HEK293 (cell line): ENCODE results near the gene TNIK.

Experiments used
- CTCF ChIA-PET: fragments of 350-600 bp; formaldehyde crosslinking; extraction: SDS; loops from one replicate; lab custom pipeline; 2021; ENCODE audit warnings: antibody characterized with exemption; lab: Yijun Ruan, JAX
- POLR2A ChIA-PET: fragments of 300-600 bp; formaldehyde crosslinking; extraction: SDS; loops from one replicate; lab custom pipeline; 2020; ENCODE audit warnings: antibody characterized with exemption, inconsistent platforms; lab: Yijun Ruan, JAX
- H3K27ac ChIP-seq: fragments of 200-500 bp; sonication (Bioruptor generic); 2 replicates; pipeline ENCODE4 v1.5.1; 2014; ENCODE audit warnings: low read depth, low read length, control low read depth, inconsistent platforms; ENCODE audit errors: extremely low read depth
- H3K36me3 ChIP-seq, 2 experiments: fragments of 200-500 bp in 1 of 2; sonication (Bioruptor generic) in 1 of 2; 1 replicate in 1 of 2; 2 replicates in 1 of 2; pipeline ENCODE4 v1.5.1; 2014 to 2017; ENCODE audit warnings: inconsistent platforms in 2 of 2, low read length in 2 of 2; ENCODE audit not compliant: control insufficient read depth in 2 of 2, insufficient read depth in 1 of 2
- H3K4me1 ChIP-seq: fragments of 200-500 bp; sonication (Bioruptor generic); 2 replicates; pipeline ENCODE4 v1.5.1; 2014; ENCODE audit warnings: mild to moderate bottlenecking, low read length, inconsistent platforms; ENCODE audit not compliant: control insufficient read depth, insufficient read depth
- H3K4me3 ChIP-seq: 2 replicates; pipeline ENCODE4 v1.5.1; 2011; ENCODE audit warnings: low read depth, mild to moderate bottlenecking, control low read depth, low read length, moderate library complexity
- H3K9me3 ChIP-seq: fragments of 200-500 bp; sonication (Bioruptor generic); 2 replicates; pipeline ENCODE4 v1.5.1; 2014; ENCODE audit warnings: low read depth, low read length, inconsistent platforms; ENCODE audit not compliant: control insufficient read depth, insufficient read depth
- FEZF1 ChIP-seq: fragments of 450-650 bp; formaldehyde crosslinking; IDR thresholded peaks from 2 replicates; pipeline ENCODE4 v1.5.1; 2016; ENCODE audit warnings: missing biosample characterization, missing genetic modification characterization
- KLF10 ChIP-seq: fragments of 450-650 bp; IDR thresholded peaks from 2 replicates; pipeline ENCODE4 v1.5.1; 2018; ENCODE audit warnings: missing biosample characterization, mild to moderate bottlenecking, missing genetic modification characterization
- SP7 ChIP-seq: fragments of 450-650 bp; formaldehyde crosslinking; IDR thresholded peaks from 2 replicates; pipeline ENCODE4 v1.5.1; 2016; ENCODE audit warnings: missing biosample characterization, missing genetic modification characterization
- ZBTB1 ChIP-seq: fragments of 450-650 bp; formaldehyde crosslinking; IDR thresholded peaks from 2 replicates; pipeline ENCODE4 v1.5.1; 2016; ENCODE audit warnings: missing biosample characterization, missing genetic modification characterization
- ZBTB17 ChIP-seq: fragments of 450-650 bp; formaldehyde crosslinking; IDR thresholded peaks from 2 replicates; pipeline ENCODE4 v1.5.1; 2016; ENCODE audit warnings: missing biosample characterization, missing genetic modification characterization
- ZNF221 ChIP-seq: fragments of 450-650 bp; formaldehyde crosslinking; IDR thresholded peaks from 2 replicates; pipeline ENCODE4 v1.5.1; 2017; ENCODE audit warnings: missing biosample characterization, missing genetic modification characterization, borderline replicate concordance
- ZNF24 ChIP-seq: fragments of 450-650 bp; formaldehyde crosslinking; IDR thresholded peaks from 2 replicates; pipeline ENCODE4 v1.5.1; 2016; ENCODE audit warnings: missing biosample characterization, missing genetic modification characterization
- ZNF366 ChIP-seq: fragments of 450-650 bp; formaldehyde crosslinking; conservative IDR thresholded peaks from 2 replicates; pipeline ENCODE4 v1.5.1; 2016; ENCODE audit warnings: missing biosample characterization, missing genetic modification characterization
- ZNF391 ChIP-seq: fragments of 450-650 bp; formaldehyde crosslinking; IDR thresholded peaks from 2 replicates; pipeline ENCODE4 v1.5.1; 2016; ENCODE audit warnings: low read depth, missing biosample characterization, missing genetic modification characterization, borderline replicate concordance
- ZNF623 ChIP-seq: fragments of 450-650 bp; formaldehyde crosslinking; IDR thresholded peaks from 2 replicates; pipeline ENCODE4 v1.5.1; 2016; ENCODE audit warnings: missing biosample characterization, missing genetic modification characterization
- ZNF776 ChIP-seq: fragments of 450-650 bp; formaldehyde crosslinking; IDR thresholded peaks from 2 replicates; pipeline ENCODE4 v1.5.0; 2017; ENCODE audit warnings: missing biosample characterization, missing genetic modification characterization, borderline replicate concordance
- TF ChIP-seq, protein P1 (sequence below): fragments of 450-650 bp; formaldehyde crosslinking; IDR thresholded peaks from 2 replicates; pipeline ENCODE4 v1.5.1; 2017; ENCODE audit warnings: missing biosample characterization, missing genetic modification characterization
- TF ChIP-seq, protein P2 (sequence below): fragments of 450-650 bp; formaldehyde crosslinking; IDR thresholded peaks from 2 replicates; pipeline ENCODE4 v1.5.1; 2016; ENCODE audit warnings: missing biosample characterization, missing genetic modification characterization
- TF ChIP-seq, protein P3 (sequence below): fragments of 450-650 bp; formaldehyde crosslinking; IDR thresholded peaks from 2 replicates; pipeline ENCODE4 v1.5.1; 2016; ENCODE audit warnings: missing biosample characterization, missing genetic modification characterization
- TF ChIP-seq, protein P4 (sequence below): fragments of 450-650 bp; formaldehyde crosslinking; IDR thresholded peaks from 2 replicates; pipeline ENCODE4 v1.5.1; 2016; ENCODE audit warnings: missing biosample characterization, missing genetic modification characterization

The TNIK gene

DNA sequence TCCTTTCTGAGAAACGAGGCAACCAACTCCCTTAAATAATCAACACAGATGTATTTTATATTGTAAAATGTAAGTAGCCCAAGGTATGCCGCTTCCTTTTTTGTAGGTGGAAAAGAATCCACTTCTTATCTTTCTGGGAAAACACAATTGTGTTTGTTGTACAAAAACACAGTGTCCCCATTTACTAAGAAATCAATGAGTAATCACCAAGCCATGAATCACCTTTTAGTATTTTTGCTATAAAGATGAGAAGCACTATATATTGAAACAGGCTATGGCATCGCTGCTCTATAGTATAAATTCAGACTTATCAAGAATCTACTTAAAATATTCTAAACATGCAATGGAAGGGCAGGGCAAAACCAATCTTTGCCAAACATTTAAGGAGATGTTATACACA, 104.0 kb downstream of the TNIK start:
- ChIA-PET CTCF (interaction anchor here (1.1 kb wide), 1 partner anchor 23 kb away, joined by 3 read pairs; no protein-coding TSS in a partner anchor), POLR2A (no interaction called here)

DNA sequence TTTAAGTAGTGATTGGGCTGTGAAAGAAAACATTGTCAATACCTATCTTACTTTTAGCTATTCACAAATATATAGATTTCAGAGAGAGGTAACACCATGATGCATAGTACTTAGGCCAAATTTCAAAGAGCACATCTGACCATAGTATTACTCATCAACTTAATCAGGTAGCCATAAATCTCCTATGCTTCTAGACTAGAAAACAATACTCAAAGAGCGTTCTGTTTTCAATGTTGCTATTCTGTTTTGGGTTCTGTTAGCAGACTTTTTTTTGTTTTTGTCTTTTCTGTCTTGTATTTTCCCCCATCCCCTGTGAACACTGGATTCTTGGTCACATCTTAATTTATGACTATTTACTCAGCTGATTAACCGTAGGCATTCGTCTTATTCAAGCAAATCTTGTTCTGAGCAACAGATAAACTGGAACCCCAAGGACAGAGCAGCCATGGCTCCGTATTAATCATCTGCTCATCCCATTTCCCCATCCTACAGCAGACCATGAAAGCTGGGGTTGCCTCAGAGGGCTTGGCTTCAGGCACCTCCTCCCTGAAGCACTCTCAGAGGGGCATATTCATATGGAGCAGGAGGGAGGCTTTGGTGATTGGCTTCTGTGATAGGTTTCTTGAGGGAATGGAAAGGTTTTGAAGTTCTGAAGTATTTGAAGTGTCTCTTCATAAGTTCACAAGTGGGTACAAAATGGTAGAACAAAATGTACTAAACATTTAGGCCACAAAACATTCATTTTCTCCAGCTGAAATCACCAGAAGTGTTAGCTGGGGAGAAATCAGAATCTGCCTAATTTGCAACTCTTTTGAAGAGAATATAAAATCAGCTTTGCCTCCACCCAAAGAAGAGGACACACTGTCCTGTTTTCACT, 105.3 kb downstream of the TNIK start:
- ChIA-PET POLR2A (no interaction called here), CTCF (interaction anchor here (0.6 to 1.3 kb wide), 4 partner anchors 10 to 197 kb away, joined by 3 to 4 read pairs (median 3); no protein-coding TSS in a partner anchor)
- TF ChIP-seq ZBTB17 (peak; percentile 44), ZNF24 (peak; percentile 5; the same call in 1 of the 2 replicates), ZNF366 (peak; percentile 78), ZNF221 (tag by site-specific recombination) (no peak), ZNF776 (tag by site-specific recombination) (no peak), ZBTB1 (tag by site-specific recombination) (0 out of 2 replicates have a peak, but pooled peaks have one; percentile 16), KLF10 (tag by site-specific recombination) (no peak), ZNF623 (tag by site-specific recombination) (no peak), SP7 (tag by site-specific recombination) (peak; percentile 37; the same call in 1 of the 2 replicates), ZNF391 (no peak)
- TF ChIP-seq, protein P1, sequence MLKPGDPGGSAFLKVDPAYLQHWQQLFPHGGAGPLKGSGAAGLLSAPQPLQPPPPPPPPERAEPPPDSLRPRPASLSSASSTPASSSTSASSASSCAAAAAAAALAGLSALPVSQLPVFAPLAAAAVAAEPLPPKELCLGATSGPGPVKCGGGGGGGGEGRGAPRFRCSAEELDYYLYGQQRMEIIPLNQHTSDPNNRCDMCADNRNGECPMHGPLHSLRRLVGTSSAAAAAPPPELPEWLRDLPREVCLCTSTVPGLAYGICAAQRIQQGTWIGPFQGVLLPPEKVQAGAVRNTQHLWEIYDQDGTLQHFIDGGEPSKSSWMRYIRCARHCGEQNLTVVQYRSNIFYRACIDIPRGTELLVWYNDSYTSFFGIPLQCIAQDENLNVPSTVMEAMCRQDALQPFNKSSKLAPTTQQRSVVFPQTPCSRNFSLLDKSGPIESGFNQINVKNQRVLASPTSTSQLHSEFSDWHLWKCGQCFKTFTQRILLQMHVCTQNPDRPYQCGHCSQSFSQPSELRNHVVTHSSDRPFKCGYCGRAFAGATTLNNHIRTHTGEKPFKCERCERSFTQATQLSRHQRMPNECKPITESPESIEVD (tag by site-specific recombination): peak; percentile 80
- TF ChIP-seq, protein P2, sequence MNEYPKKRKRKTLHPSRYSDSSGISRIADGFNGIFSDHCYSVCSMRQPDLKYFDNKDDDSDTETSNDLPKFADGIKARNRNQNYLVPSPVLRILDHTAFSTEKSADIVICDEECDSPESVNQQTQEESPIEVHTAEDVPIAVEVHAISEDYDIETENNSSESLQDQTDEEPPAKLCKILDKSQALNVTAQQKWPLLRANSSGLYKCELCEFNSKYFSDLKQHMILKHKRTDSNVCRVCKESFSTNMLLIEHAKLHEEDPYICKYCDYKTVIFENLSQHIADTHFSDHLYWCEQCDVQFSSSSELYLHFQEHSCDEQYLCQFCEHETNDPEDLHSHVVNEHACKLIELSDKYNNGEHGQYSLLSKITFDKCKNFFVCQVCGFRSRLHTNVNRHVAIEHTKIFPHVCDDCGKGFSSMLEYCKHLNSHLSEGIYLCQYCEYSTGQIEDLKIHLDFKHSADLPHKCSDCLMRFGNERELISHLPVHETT: peak; percentile 42; the same call in 1 of the 2 replicates
- TF ChIP-seq, protein P3, sequence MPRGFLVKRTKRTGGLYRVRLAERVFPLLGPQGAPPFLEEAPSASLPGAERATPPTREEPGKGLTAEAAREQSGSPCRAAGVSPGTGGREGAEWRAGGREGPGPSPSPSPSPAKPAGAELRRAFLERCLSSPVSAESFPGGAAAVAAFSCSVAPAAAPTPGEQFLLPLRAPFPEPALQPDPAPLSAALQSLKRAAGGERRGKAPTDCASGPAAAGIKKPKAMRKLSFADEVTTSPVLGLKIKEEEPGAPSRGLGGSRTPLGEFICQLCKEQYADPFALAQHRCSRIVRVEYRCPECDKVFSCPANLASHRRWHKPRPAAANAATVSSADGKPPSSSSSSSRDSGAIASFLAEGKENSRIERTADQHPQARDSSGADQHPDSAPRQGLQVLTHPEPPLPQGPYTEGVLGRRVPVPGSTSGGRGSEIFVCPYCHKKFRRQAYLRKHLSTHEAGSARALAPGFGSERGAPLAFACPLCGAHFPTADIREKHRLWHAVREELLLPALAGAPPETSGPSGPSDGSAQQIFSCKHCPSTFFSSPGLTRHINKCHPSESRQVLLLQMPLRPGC: 0 out of 2 replicates have a peak, but pooled peaks have one; percentile 11
- peaks cover 33% of the 10 kb centered on the region for H3K4me1 ChIP-seq
- H3K4me3 ChIP-seq: no peak overlapping the region
- H3K27ac ChIP-seq: no peak overlapping the region
- no peaks in the 10 kb centered on the region for H3K36me3 ChIP-seq
- no peaks in the 10 kb centered on the region for H3K9me3 ChIP-seq

More for the DNA sequence above, 104.0 kb downstream of the TNIK start:
- TF ChIP-seq FEZF1 (tag by site-specific recombination): 0 out of 2 replicates have a peak, but pooled peaks have one; percentile 22
- TF ChIP-seq, protein P1 (tag by site-specific recombination): peak; percentile 62; the same call in 1 of the 2 replicates
- TF ChIP-seq, protein P4, sequence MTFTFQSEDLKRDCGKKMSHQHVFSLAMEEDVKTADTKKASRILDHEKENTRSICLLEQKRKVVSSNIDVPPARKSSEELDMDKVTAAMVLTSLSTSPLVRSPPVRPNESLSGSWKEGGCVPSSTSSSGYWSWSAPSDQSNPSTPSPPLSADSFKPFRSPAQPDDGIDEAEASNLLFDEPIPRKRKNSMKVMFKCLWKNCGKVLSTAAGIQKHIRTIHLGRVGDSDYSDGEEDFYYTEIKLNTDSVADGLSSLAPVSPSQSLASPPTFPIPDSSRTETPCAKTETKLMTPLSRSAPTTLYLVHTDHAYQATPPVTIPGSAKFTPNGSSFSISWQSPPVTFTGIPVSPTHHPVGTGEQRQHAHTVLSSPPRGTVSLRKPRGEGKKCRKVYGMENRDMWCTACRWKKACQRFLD: no peak
- no peak overlapping the region for H3K27ac ChIP-seq
- no peaks in the 10 kb centered on the region for H3K36me3 ChIP-seq
- H3K4me1 ChIP-seq: peaks cover 31% of the 10 kb centered on the region
- H3K9me3 ChIP-seq: no peaks in the 10 kb centered on the region
- H3K4me3 ChIP-seq: no peak overlapping the region
